Coronary artery (tissue), 2 donors: ENCODE results near the gene MAU2.

Experiments
- DNase-seq: peaks from one replicate; pipeline ENCODE4 v3.0.0-alpha.2; 2017; ENCODE audit warnings: low spot score
- H3K27ac ChIP-seq, 2 donors: fragments of 200-600 bp; sonication (generic); one replicate each; pipeline ENCODE4 v1.5.1; 2016 to 2019
- H3K4me3 ChIP-seq: fragments of 200-600 bp; sonication (generic); 2 replicates; pipeline ENCODE4 v1.5.1; 2016; ENCODE audit warnings: mild to moderate bottlenecking, moderate library complexity
- TF ChIP-seq, protein P1 (sequence below): fragments of 200-600 bp; sonication (generic); IDR thresholded peaks from one replicate; pipeline ENCODE4 v1.5.1; 2019; ENCODE audit warnings: antibody characterized with exemption

MAU2 gene

DNA sequence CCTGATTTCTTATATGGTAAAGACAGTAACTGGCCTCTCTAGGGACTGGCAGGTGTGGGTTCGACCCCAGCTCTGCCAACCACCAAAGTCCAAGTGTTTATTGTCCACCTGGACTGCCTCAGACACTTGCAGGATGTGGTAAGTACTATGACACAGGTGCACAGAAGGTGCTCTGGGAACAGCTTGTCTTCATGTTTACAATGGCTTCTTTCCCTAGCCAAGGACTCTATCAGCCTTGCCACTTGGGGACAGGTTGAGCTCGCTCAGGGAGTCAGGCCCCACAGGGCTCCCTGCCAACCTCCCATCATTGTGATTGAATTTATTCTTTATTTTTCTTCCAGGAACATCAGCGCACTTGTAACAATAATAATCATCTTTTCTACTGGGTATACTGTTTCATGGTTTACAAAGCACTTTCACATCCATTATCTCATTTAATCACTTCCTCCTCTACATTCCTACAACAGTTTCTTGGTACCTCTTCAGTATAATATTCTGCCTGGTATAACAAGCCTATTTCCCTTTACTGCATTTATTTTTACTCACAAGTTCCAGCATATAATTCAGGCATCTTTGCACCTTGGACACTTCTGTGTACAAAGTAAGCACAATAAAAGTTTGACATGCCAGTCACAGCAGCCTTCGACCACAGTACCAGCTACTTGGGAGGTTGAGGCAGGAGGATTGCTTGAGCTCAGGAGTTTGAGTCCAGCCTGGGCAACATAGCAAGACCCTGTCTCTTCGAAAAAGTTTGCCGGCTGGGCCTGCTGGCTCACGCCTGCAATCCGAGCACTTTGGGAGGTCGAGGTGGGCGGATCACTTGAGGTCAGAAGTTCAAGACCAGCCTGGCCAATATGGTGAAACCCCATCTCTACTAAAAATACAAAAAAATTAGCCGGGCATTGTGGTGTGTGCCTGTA lies 60.6 kb downstream of the MAU2 start:
- H3K4me3 ChIP-seq, result no peak overlapping the region
- no peak overlapping the region for H3K27ac ChIP-seq
- TF ChIP-seq, protein P1, sequence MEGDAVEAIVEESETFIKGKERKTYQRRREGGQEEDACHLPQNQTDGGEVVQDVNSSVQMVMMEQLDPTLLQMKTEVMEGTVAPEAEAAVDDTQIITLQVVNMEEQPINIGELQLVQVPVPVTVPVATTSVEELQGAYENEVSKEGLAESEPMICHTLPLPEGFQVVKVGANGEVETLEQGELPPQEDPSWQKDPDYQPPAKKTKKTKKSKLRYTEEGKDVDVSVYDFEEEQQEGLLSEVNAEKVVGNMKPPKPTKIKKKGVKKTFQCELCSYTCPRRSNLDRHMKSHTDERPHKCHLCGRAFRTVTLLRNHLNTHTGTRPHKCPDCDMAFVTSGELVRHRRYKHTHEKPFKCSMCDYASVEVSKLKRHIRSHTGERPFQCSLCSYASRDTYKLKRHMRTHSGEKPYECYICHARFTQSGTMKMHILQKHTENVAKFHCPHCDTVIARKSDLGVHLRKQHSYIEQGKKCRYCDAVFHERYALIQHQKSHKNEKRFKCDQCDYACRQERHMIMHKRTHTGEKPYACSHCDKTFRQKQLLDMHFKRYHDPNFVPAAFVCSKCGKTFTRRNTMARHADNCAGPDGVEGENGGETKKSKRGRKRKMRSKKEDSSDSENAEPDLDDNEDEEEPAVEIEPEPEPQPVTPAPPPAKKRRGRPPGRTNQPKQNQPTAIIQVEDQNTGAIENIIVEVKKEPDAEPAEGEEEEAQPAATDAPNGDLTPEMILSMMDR, result no peak
- no peak for DNase-seq

DNA sequence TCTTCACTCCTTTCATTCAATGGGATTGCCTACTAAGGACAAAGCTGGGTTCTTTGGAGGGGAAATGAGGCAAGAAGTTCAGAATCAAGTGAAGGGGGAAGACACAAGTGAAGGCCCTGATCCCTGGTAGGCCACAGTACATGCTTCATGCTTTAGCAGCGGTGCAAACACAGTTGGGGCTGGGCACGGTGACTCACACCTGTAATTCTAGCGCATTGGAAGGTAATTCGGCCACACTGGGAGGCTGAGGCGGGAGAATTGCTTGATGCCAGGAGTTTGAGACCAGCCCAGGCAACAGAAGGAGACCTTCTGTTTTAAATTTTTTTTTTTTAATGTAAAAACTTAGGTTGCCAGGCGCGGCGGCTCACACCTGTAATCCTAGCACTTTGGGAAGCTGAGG lies 61.5 kb downstream of the MAU2 start:
- TF ChIP-seq, protein P1, result no peak
- Histone ChIP-seq H3K27ac (no peak overlapping the region), H3K4me3 (no peak overlapping the region)
- no peak for DNase-seq

DNA sequence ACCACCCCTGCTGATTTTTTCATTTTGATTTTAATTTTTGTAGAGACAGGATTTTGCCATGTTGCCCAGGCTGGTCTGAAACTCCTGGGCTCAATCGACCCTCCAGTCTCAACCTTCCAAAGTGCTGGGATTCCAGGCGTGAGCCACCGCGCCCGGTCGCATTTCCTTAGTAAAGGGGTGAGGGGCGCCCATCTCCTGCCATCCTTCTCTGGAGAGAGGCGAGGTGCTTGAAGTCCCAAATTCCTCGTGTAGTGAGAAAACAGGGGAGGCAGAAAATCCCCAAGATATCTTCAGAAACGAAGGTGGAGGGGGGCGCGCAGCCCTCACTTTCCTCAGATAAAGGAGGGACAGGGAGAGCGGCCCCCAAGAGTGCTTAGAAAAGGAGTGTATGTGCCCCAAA lies 63.9 kb downstream of the MAU2 start:
- Histone ChIP-seq H3K27ac (peak overlapping the region; percentile 69 to 89), H3K4me3 (peak overlapping the region; percentile 93)
- TF ChIP-seq, protein P1, result no peak
- no peak for DNase-seq

DNA sequence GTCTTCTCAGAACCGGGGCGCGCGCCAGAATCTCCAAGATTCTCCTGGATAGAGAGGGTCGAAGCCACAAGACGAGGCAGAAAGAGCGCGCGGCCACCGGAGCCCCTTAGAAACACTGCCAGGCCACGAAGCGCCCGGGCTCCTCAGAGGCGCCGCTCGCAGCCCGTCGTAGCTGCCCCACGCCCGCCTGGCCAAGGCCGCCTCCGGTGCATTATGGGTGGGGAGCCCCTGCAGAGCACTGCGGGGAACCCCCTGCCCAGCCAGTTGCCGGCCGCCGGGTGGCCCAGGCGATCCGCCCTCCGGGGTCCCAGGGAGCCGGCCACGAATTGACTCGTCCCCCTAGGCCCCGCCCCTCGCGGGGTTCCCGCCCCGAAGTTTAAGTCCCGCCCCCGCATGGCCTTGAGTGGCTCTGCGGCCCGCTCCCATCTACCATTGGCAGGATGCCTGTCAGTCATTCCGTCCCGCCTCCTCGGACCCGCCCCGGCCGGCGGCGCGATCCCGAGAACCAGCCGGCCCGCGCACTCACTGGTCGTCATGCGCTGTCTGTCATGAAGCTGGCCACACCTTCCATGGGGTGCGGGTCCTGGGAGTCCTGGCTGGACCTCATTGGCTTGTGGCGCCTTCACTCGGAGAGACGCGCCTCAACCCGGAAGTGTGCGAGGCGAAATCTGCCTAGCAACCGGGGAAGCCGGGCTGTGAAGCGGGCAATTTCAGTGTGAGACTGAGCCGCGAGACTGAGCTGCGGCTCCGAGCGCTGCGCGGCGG lies 64.7 kb downstream of the MAU2 start:
- Histone ChIP-seq H3K27ac (peak overlapping the region; percentile 87 to 91), H3K4me3 (peak overlapping the region; percentile 93)
- peak; percentile 100 for DNase-seq
- TF ChIP-seq, protein P1, result no peak

DNA sequence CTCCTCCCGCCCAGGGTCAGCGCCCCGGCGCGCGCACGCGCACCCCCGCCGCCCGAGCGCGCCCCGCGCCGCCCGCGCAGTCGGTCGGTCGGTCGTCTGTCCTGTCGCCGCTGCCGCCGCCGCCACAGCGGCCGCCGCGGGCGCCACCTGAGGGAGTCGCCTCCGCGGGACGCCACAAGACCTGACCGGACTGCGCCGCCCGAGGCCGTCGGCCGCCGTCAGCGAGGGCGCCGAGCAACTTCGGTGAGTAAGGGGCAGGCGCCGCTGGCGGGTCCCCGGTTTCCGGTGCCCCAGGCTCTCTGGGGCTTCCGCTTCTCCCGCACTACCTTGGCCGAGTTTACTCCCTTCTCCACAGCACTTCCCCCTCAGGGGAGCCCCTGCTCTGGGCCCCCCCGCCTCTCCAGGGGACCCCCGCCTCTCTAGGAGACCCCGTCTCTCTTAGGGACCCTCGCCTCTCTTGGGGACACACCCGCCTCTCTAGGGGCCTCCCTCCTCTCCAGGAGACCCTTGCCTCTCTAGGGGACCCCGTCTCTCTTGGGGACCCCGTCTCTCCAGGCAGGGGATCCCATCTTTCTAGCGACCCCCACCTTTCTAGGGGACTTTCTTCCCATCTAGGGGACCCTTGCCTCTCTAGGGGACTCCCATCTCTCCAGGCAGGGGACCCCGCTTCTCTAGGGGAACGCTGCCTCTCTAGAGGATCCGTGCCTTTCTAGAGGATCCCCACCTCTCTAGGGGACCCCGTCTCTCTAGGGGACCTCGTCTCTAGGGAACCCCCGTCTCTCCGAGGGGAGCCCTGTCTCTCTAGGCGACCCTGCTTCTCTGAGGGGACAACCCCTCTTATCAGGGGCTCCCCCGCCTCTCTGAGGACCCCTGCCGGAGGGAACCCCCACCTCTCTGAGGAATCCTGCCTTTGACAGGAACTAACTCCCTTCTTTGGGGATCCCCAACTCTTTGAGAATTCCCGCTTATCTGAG lies 65.6 kb downstream of the MAU2 start:
- TF ChIP-seq, protein P1, result no peak
- H3K4me3 ChIP-seq, result peak overlapping the region; percentile 93
- no peak for DNase-seq
- peak overlapping the region; percentile 87 to 91 for H3K27ac ChIP-seq

DNA sequence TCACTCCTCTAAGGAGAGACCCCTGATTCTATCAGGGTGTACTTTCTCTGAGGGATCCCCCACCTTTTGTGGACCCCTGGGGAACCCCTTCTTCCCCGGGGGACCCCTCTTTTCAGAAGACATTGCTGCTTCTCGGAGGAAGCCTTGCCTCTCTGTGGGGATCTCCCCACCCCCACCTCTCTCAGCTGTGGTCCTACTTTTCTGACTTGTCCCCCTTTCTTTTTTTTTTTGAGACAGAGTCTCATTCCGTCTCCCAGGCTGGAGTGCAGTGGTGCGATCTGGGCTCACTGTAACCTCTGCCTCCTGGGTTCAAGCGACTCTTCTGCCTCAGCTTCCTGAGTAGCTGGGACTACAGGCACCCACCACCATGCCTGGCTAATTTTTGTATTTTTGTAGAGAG lies 66.5 kb downstream of the MAU2 start:
- no peak for DNase-seq
- peak overlapping the region; percentile 93 for H3K4me3 ChIP-seq
- TF ChIP-seq, protein P1, result no peak
- peak overlapping the region in 1 of 2 donors; percentile 91 for H3K27ac ChIP-seq
